HepG2 (cell line): ENCODE measurements around the gene PDGFA. TPM values are rescaled to one million over a fixed set of nuclear protein-coding genes. Genes with fewer than 3 reads are reported as not detected.

ENCODE experiments used
- ATAC-seq: fragments of 200-7000 bp; cut with Tn5 transposase; 3 replicates; pipeline ENCODE4 v1.9.1; 2020; ENCODE audit warnings: mild to moderate bottlenecking, moderate library complexity
- BruUV-seq: library from RNA; stranded (reverse); fragments of 400-500 nt; replicated peaks from 2 replicates; lab custom pipeline; 2021; lab: Mats Ljungman, UMichigan
- CTCF ChIA-PET: fragments of 300-600 bp; formaldehyde crosslinking; extraction: SDS; loops from one replicate; lab custom pipeline; 2021; ENCODE audit warnings: low total read pairs, inconsistent platforms, low intra/inter-chr PET ratio; lab: Yijun Ruan, JAX
- POLR2A ChIA-PET: fragments of 350-600 bp; sonication (Branson Sonifier 250); formaldehyde crosslinking; loops from one replicate; lab custom pipeline; 2020; ENCODE audit warnings: antibody characterized with exemption, inconsistent platforms; lab: Yijun Ruan, JAX
- DNase-seq: peaks from one replicate; pipeline ENCODE4 v3.0.0-alpha.2; 2015; ENCODE audit warnings: low spot score
- FAIRE-seq: peaks from 3 replicates; lab custom pipeline; 2011; peaks lifted over from hg19 to GRCh38; lab: Jason Lieb, UNC
- H2AFZ ChIP-seq: one replicate; pipeline ENCODE4 v1.6.1; 2011; ENCODE audit warnings: low read length, inconsistent platforms
- H3K27ac ChIP-seq: fragments of 300-600 bp; 3 replicates; pipeline ENCODE4 v1.8.0; 2011; ENCODE audit warnings: mixed run types, mild to moderate bottlenecking, mixed read lengths, low read length, inconsistent platforms; ENCODE audit not compliant: insufficient read depth; ENCODE audit errors: extremely low read length
- H3K27me3 ChIP-seq, 2 experiments: fragments of 200-600 bp in 1 of 2; 2 replicates in 1 of 2; 3 replicates in 1 of 2; pipeline versions ENCODE4 v1.6.0 to v1.8.0; 2011; ENCODE audit warnings: low read length in 2 of 2, mild to moderate bottlenecking in 2 of 2, moderate library complexity in 2 of 2, inconsistent platforms in 1 of 2; ENCODE audit not compliant: insufficient read depth in 2 of 2, control insufficient read depth in 1 of 2
- H3K36me3 ChIP-seq, 2 experiments: fragments of 200-600 bp in 1 of 2; replicated peaks in 1 of 2; 2 replicates in 1 of 2; 3 replicates in 1 of 2; pipeline versions ENCODE4 v1.5.1 to v1.8.0; 2011; ENCODE audit warnings: low read length in 2 of 2, inconsistent platforms in 1 of 2; ENCODE audit not compliant: insufficient read depth in 2 of 2, control insufficient read depth in 1 of 2
- H3K4me1 ChIP-seq: 2 replicates; pipeline ENCODE4 v1.5.1; 2012; ENCODE audit warnings: low read length, inconsistent platforms; ENCODE audit not compliant: insufficient read depth
- H3K4me2 ChIP-seq: 2 replicates; pipeline ENCODE4 v1.6.0; 2011; ENCODE audit warnings: low read depth, low read length, inconsistent platforms
- H3K4me3 ChIP-seq, 3 experiments: fragments of 200-600 bp in 1 of 3; sonication (generic), shearing (Covaris generic) in 1 of 3; replicated peaks in 1 of 3; 2 replicates each; pipeline ENCODE4 v1.5.1; 2011 to 2016; ENCODE audit warnings: low read length in 3 of 3, inconsistent platforms in 2 of 3, low read depth in 2 of 3, mild to moderate bottlenecking in 2 of 3, control low read depth in 1 of 3, mixed read lengths in 1 of 3; ENCODE audit not compliant: insufficient read depth in 1 of 3
- H3K79me2 ChIP-seq: one replicate; pipeline ENCODE4 v1.6.1; 2011; ENCODE audit warnings: low read length, inconsistent platforms; ENCODE audit not compliant: insufficient read depth
- H3K9ac ChIP-seq: 2 replicates; pipeline ENCODE4 v1.6.0; 2011; ENCODE audit warnings: mild to moderate bottlenecking, low read depth, low read length, inconsistent platforms; ENCODE audit not compliant: insufficient read depth
- H3K9me3 ChIP-seq: 2 replicates; pipeline ENCODE4 v1.5.1; 2012; ENCODE audit warnings: mild to moderate bottlenecking, low read length
- H4K20me1 ChIP-seq: 2 replicates; pipeline ENCODE4 v1.6.0; 2011; ENCODE audit warnings: inconsistent platforms, mild to moderate bottlenecking, low read length, moderate library complexity; ENCODE audit not compliant: insufficient read depth
- HNRNPL ChIP-seq: fragments of 200-400 bp; formaldehyde crosslinking; IDR thresholded peaks from 2 replicates; pipeline ENCODE4 v1.6.1; 2017; ENCODE audit warnings: mild to moderate bottlenecking, low read depth, low read length
- HOMEZ ChIP-seq: IDR thresholded peaks from 2 replicates; pipeline ENCODE4 v1.6.1; 2016; ENCODE audit warnings: low read depth
- ZNF142 ChIP-seq: sonication (generic); formaldehyde crosslinking; IDR thresholded peaks from 2 replicates; pipeline ENCODE4 v1.4.0; 2020; ENCODE audit warnings: missing genetic modification reagents
- ZNF563 ChIP-seq: sonication (generic); formaldehyde crosslinking; IDR thresholded peaks from 2 replicates; pipeline ENCODE4 v1.8.0; 2022; ENCODE audit warnings: mild to moderate bottlenecking, moderate library complexity, missing genetic modification reagents
- WGBS: methylation state at CpG from one replicate; pipeline ENCODE4 v1.1.6; 2017; ENCODE audit warnings: low lambda C conversion rate; 5-methylcytosine and 5-hydroxymethylcytosine counted together
- in situ Hi-C: cut with HindIII; loops from 2 replicates; pipeline ENCODE4 v1.10.0; 2017; ENCODE audit warnings: low pct_unique_long_range_greater_than_20kb; ENCODE audit not compliant: extremely low pct_ligation_motif_present
- intact Hi-C: fragments of 100-400 bp; cut with micrococcal nuclease; formaldehyde crosslinking; loops from one replicate; pipeline ENCODE4 v1.10.0; 2022; ENCODE audit not compliant: unreplicated experiment
- polyA plus RNA-seq, 8 experiments: library from polyadenylated mRNA; depleted of rRNA in 3 of 8; stranded (reverse) in 7 of 8; unstranded in 1 of 8; fragments of >200 nt; fragmentation: Illumina TruSeq in 4 of 8; extraction: Trizol in 4 of 8; gene quantifications; 2 replicates each; pipeline versions ENCODE4 v1.2.1 to v1.2.3, GENCODE V29; 2011 to 2016; ENCODE audit warnings: low read depth in 4 of 8, missing spikeins in 1 of 8, mixed read lengths in 1 of 8; ENCODE audit not compliant: insufficient read depth in 1 of 8
- total RNA-seq, 5 experiments: library from RNA; depleted of rRNA; stranded (reverse); fragments of >200 nt; fragmentation: Illumina TruSeq; extraction: Trizol; gene quantifications; 2 replicates each; pipeline ENCODE4 v1.2.3, GENCODE V29; 2016; ENCODE audit warnings: low read depth in 1 of 5
- TF ChIP-seq, protein P1 (sequence below): sonication (generic); formaldehyde crosslinking; IDR thresholded peaks from 2 replicates; pipeline ENCODE4 v1.4.0; 2020; ENCODE audit warnings: missing genetic modification reagents
- TF ChIP-seq, protein P2 (sequence below): sonication (generic); formaldehyde crosslinking; IDR thresholded peaks from 2 replicates; pipeline ENCODE4 v1.8.1; 2023; ENCODE audit warnings: mild to moderate bottlenecking, moderate library complexity, missing genetic modification reagents

Gene PDGFA
- total and polyA plus RNA-seq, 2 of the 13 experiments (the other 11 are each of a cell fraction or from before 2014, with no cell fraction given): 1.5 to 3.4 TPM

GRCh38 chr7:550881-551614 is 31.4 kb upstream of the PDGFA start:
- no peaks in the 10 kb centered on the region for H3K27me3 ChIP-seq
- no peaks in the 10 kb centered on the region for H3K36me3 ChIP-seq
- no peak for FAIRE-seq
- no peak overlapping the region for H3K27ac ChIP-seq
- no peak for DNase-seq
- WGBS: 85% methylated on average over 4 of the region's 19 CpGs
- H3K4me3 ChIP-seq: no peak overlapping the region
- no peak for ATAC-seq
- ChIA-PET POLR2A (no interaction called here), CTCF (no interaction called here)
- intact Hi-C loops (no loop called here), in situ Hi-C loops (no loop called here)
- no peaks in the 10 kb centered on the region for H3K9me3 ChIP-seq
- no peaks in the 10 kb centered on the region for H3K79me2 ChIP-seq
- peaks cover 22% of the 10 kb centered on the region for H3K4me1 ChIP-seq
- H3K9ac ChIP-seq: no peak overlapping the region
- H3K4me2 ChIP-seq: no peak overlapping the region
- BruUV-seq: no TSS peak
- TF ChIP-seq HNRNPL: 0 out of 2 replicates have a peak, but pooled peaks have one; percentile 59
- no peak for TF ChIP-seq ZNF563 (CRISPR knock-in tag)
- TF ChIP-seq, all 625 proteins: peak for 1
- no peaks in the 10 kb centered on the region for H4K20me1 ChIP-seq
- no peak overlapping the region for H2AFZ ChIP-seq

GRCh38 chr7:549891-550625 is 30.4 kb upstream of the PDGFA start:
- H3K36me3 ChIP-seq: no peaks in the 10 kb centered on the region
- H4K20me1 ChIP-seq: no peaks in the 10 kb centered on the region
- no peak overlapping the region for H3K27ac ChIP-seq
- no peak overlapping the region for H3K4me2 ChIP-seq
- WGBS: 90% methylated on average over 8 of the region's 31 CpGs
- no peaks in the 10 kb centered on the region for H3K79me2 ChIP-seq
- no peak overlapping the region for H2AFZ ChIP-seq
- H3K4me3 ChIP-seq: no peak overlapping the region
- no TSS peak for BruUV-seq
- ChIA-PET POLR2A (no interaction called here), CTCF (no interaction called here)
- FAIRE-seq: no peak
- no peak for DNase-seq
- no peaks in the 10 kb centered on the region for H3K9me3 ChIP-seq
- H3K4me1 ChIP-seq: peaks cover 22% of the 10 kb centered on the region
- in situ Hi-C loops: no loop called here
- intact Hi-C loops: no loop called here
- no peaks in the 10 kb centered on the region for H3K27me3 ChIP-seq
- ATAC-seq: no peak
- H3K9ac ChIP-seq: no peak overlapping the region
- TF ChIP-seq, protein P1, sequence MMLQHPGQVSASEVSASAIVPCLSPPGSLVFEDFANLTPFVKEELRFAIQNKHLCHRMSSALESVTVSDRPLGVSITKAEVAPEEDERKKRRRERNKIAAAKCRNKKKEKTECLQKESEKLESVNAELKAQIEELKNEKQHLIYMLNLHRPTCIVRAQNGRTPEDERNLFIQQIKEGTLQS (CRISPR knock-in tag): no peak
- no peak for TF ChIP-seq ZNF142 (CRISPR knock-in tag)
- TF ChIP-seq HOMEZ: no peak
- TF ChIP-seq, protein P2, sequence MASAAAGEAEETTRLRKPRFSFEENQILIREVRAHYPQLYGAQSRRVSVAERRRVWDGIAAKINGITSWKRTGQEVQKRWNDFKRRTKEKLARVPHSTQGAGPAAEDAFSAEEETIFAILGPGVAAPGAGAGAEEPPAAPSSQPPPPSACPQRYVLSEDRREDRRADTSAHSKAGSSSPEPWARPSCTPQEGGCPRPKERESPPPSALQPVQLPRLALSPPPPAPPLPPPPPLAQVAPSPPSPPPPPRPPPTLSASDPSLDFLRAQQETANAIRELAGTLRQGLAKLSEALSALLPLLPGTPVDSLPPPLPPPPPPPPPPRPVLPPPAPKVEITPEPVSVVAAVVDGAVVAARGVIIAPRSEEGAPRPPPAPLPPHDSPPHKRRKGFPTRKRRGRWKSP (CRISPR knock-in tag): no peak
